HG03025 (cell line): Measurements from ENCODE around the gene SMCO1.
"Not testable (repeated sequence)": the region's sequence is repeated elsewhere in the genome, so short reads cannot be mapped to it uniquely, and the experiment has no call there.

Experiments used
- ATAC-seq: cut with Tn5 transposase; IDR thresholded peaks from one replicate; pipeline ENCODE4 v1.9.1; 2021; ENCODE audit warnings: mild to moderate bottlenecking, moderate library complexity; ENCODE audit not compliant: unreplicated experiment, low FRiP score

The SMCO1 gene

GRCh38 chr3:196514913-196515621 is at the start of gene SMCO1:
Gene SMCO1, minus strand, starts transcription at chr3:196515346. Its CDS starts 137 bp downstream, at chr3:196515209.
- no peak for ATAC-seq

DNA sequence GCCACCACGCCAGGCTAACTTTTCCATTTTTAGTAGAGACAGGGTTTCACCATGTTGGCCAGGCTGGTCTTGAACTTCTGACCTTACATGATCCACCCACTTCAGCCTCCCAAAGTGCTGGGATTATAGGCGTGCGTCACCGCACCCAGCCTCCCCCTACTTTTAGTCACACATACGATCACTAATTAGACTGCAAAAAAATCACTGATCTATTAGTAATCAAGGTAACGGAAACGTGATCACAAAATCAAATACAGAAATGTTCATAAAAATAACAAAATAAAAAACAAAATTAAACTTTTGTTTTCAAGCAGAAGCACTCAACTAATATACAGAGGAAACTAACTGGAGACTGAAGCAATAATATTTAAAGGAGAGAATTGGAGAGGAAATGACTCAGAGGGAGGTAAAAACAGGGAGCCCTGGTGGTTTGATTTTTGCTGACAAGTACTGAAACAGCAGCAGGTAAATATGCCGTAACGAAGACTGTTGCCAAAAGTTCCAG is 48.6 kb upstream of the SMCO1 start:
- no peak for ATAC-seq

- ATAC-seq, result no peak
Observed at GRCh38 chr3:196559826-196560225, 44.7 kb upstream of the SMCO1 start.

- no peak for ATAC-seq
Observed at GRCh38 chr3:196558476-196558875, 43.3 kb upstream of the SMCO1 start.

DNA sequence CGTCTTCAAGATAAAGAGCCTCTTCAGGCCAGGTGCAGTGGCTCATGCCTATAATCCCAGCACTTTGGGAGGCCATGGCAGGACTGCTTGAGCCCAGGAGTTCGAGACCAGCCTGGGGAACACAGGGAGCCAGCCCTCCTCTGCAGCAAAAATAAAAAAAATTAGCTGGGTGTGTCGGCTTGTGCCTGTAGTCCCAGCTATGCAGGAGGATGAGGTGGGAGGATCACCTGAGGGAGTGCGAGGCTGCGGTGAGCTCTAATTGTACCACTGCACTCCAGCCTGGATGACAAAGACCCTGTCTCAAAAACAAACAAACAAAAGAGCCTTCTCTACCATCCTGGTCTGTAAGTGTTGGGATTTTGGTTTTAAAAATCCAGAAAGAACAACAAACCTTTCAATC is 42.1 kb upstream of the SMCO1 start:
- ATAC-seq, result no peak

- no peak for ATAC-seq
Observed at GRCh38 chr3:196555295-196555694, 40.1 kb upstream of the SMCO1 start.

DNA sequence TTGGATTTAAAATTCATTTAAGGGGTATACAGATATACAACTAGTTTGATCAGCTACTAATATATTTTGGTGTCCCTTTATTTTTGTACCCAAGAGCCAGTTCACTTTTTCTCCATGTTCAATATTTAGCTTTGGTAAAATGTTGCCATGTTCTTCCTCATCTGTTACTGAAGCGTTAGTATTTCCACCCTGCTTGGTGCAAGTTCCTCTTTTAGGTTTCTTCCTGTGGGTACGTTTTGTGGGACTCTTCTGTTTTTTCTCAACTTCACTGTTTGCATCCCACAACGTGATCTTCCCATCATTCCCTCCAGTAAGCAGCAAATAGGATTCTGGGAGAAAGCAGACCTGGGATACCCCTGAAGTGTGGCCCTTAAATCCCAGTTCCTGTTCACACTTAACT is 39.1 kb upstream of the SMCO1 start:
- no peak for ATAC-seq

- no peak for ATAC-seq
Observed at GRCh38 chr3:196553551-196553950, 38.4 kb upstream of the SMCO1 start.

- no peak for ATAC-seq
Observed at GRCh38 chr3:196552253-196552652, 37.1 kb upstream of the SMCO1 start.

DNA sequence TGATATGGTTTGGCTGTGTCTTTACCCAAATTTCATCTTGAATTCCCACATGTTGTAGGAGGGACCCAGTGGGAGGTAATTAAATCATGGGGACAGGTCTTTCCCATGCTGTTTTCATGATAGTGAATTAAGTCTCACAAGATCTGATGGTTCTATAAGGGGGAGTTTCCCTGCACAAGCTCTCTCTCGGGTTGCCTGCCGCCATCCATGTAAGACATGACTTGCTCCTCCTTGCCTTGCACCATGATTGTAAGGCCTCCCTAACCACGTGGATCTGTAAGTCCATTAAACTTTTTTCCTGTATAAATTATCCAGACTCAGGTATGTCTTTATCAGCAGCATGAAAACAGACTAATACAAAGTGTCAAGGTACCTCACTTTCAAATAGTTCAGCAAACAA is 35.0 kb upstream of the SMCO1 start:
- not testable (repeated sequence) for ATAC-seq

DNA sequence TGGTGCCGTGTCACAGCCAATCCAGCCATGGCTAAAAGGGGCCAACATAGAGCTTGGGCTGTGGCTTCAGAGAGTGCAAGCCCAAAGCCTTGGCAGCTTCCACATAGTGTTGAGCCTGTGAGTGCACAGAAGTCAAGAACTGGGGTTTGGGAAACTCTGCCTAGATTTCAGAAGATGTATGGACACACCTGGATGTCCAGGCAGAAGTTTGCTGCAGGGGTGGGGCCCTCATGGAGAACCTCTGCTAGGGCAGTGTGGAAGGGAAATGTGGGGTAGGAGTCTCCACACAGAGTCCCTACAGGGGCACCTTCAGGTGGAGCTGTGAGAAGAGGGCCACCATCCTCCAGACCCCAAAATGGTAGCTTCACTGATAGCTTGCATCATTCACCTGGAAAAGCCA is 34.2 kb upstream of the SMCO1 start:
- not testable (repeated sequence) for ATAC-seq

DNA sequence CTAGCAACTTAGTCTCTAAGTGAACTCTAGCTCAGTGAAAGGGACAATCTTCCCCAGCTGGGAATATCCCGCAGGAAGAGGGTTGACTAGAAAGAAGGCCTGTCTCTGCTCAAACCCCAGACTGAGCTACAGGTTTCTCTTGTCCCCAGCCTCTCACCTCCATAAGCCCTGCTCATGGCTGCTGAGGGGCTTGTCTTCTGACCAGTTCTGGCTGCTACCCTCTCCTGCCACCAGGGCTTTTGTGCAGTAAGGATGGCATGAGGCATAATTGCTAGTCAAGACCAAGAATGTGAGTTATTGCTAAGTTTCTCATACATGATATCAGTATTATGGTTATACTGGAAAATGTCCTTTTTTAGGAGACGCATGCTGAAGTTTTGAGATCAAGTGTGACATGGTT is 31.9 kb upstream of the SMCO1 start:
- no peak for ATAC-seq

DNA sequence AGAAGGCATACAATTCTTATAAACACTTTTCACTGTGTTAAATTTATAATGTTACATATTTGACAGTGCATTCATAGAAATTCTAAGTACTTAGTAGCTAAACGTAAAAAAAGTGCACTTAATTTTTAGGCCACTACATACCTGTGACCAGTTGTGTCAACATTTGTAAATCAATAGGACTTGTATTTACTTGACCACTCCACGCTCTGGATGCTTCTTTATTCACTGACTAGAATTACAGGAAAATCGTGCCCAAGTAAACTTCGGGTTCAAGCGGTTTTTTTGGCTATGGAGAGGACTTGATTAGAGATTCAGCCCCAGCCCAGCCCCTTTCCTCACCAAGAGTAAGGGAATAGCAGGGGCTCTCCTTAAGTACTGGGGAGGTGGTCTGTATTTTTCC is 31.4 kb upstream of the SMCO1 start:
- no peak for ATAC-seq

- ATAC-seq, result no peak
Observed at GRCh38 chr3:196544491-196544992, 29.4 kb upstream of the SMCO1 start.

- no peak for ATAC-seq
Observed at GRCh38 chr3:196541684-196542445, 26.7 kb upstream of the SMCO1 start.

DNA sequence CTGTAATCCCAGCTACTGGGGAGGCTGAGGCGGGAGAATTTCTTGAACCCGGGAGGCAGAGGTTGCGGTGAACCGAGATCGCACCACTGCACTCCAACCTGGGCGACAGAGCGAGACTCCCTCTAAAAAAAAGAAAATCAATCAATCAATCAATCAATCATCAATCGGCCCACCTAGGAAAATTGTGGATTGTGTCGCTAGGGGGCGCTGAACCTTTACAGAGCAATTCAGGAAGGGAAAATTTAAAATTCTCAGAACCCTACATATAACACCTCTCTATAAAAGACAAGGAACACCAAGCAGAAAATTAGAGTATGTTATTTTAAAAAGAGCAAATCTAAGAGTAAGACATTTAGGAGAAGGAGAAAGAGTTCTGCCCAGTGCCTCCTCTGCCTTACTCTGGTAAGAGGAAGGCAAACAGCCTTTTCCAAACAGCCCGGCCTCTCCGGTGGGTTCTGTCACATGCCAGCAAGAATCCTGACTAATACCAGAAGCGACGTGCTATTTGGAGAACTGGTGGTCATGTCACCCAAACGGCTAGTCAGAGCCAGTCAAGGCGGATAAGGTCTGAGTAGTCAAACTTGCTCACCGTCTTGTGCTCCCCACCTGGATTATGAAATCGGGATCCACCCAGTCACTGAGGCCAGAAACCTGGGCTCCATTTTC is 22.3 kb upstream of the SMCO1 start:
- ATAC-seq, result no peak

GRCh38 chr3:196533260-196533681 is 18.1 kb upstream of the SMCO1 start:
- no peak for ATAC-seq

DNA sequence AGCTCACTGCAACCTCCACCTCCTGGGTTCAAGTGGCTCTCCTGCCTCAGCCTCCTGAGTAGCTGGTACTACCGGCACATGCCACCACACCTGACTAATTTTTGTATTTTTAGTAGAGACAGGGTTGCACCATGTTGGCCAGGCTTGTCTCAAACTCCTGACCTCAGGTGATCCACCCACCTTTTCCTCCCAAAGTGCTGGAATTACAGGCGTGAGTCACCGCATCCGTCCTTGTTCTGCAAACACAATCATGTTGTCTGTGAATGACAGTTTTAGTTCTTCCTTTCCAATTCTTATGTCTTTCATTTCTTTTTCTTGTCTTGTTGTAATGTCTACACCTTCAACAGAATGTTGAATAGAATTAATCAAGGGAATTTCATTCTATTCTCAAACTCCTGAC is 16.3 kb upstream of the SMCO1 start:
- ATAC-seq, result no peak

GRCh38 chr3:196528639-196529233 is 13.6 kb upstream of the SMCO1 start:
- peak; percentile 56 for ATAC-seq

- no peak for ATAC-seq
Observed at GRCh38 chr3:196525141-196525540, 10.0 kb upstream of the SMCO1 start.

DNA sequence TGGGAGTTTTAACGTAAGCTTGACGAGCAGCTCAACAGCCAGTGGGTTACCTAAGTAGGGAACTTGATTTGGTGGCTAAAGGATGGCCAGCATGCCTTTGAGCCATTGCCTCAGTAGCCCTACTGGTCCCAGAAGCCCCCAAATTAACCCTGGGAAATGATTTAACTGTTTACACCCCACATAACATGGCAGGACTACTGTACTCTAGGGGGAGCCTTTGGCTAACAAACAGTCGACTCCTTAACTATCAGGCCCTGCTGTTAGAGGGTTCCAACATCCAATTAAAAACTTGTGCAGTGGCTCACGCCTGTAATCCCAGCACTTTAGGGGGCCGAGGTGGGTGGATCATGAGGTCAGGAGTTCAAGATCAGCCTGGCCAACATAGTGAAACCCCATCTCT is 9.4 kb upstream of the SMCO1 start:
- no peak for ATAC-seq
